ENCODE results near the gene PPP1R12C. TPM values are rescaled to one million over a fixed set of nuclear protein-coding genes. Genes with fewer than 3 reads are reported as not detected.

The PPP1R12C gene
- total and polyA plus RNA-seq, 10 of the 15 experiments (the other 5 are each of a cell fraction or from before 2014, with no cell fraction given): 1.4 to 84.7 (median 20.5) TPM

- TF ChIP-seq, protein P1, sequence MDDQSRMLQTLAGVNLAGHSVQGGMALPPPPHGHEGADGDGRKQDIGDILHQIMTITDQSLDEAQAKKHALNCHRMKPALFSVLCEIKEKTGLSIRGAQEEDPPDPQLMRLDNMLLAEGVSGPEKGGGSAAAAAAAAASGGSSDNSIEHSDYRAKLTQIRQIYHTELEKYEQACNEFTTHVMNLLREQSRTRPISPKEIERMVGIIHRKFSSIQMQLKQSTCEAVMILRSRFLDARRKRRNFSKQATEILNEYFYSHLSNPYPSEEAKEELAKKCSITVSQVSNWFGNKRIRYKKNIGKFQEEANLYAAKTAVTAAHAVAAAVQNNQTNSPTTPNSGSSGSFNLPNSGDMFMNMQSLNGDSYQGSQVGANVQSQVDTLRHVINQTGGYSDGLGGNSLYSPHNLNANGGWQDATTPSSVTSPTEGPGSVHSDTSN (IDR thresholded peaks at IDR 0.05; ENCODE audit: insufficient replicate concordance, low read depth, low read length): no peak
- no peak for TF ChIP-seq RUNX3 (IDR thresholded peaks at IDR 0.05; ENCODE audit: low read length)
- TF ChIP-seq, protein P2, sequence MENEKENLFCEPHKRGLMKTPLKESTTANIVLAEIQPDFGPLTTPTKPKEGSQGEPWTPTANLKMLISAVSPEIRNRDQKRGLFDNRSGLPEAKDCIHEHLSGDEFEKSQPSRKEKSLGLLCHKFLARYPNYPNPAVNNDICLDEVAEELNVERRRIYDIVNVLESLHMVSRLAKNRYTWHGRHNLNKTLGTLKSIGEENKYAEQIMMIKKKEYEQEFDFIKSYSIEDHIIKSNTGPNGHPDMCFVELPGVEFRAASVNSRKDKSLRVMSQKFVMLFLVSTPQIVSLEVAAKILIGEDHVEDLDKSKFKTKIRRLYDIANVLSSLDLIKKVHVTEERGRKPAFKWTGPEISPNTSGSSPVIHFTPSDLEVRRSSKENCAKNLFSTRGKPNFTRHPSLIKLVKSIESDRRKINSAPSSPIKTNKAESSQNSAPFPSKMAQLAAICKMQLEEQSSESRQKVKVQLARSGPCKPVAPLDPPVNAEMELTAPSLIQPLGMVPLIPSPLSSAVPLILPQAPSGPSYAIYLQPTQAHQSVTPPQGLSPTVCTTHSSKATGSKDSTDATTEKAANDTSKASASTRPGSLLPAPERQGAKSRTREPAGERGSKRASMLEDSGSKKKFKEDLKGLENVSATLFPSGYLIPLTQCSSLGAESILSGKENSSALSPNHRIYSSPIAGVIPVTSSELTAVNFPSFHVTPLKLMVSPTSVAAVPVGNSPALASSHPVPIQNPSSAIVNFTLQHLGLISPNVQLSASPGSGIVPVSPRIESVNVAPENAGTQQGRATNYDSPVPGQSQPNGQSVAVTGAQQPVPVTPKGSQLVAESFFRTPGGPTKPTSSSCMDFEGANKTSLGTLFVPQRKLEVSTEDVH (IDR thresholded peaks at IDR 0.05; ENCODE audit: low read depth, partially characterized antibody): no peak
Observed at GRCh38 chr19:55077106-55077505, 40.3 kb downstream of the PPP1R12C start (continued).

DNA sequence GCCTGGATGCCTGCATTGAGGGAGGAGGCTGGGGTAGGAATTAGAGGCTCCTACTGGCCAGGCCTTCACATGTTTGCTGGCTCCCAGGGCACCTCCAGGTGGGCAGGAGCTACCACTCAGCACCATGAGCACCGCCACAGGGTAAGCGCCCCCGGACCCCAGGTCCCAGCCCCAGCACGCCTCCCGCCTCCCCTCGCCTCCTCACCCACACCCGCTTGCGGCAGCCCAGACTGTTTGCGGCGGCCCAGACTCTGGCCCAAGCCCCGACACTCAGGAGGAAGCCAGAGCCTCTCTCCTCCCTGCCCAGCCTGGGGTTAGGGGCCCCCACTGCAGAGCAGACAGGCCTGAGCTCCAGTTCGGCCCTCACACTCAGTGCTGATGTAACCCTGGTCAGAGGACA is 41.1 kb downstream of the PPP1R12C start:
- POLR2A ChIA-PET: no interaction called here
- no peaks in the 10 kb centered on the region for H4K20me1 ChIP-seq (ENCODE audit: control insufficient read depth, insufficient read depth)
- no peaks in the 10 kb centered on the region for H3K27me3 ChIP-seq (replicated peaks in 1 of 2; ENCODE audit: control insufficient read depth in 2 of 2, insufficient read depth in 2 of 2, low read length in 1 of 2)
- TF ChIP-seq LARP7 (IDR thresholded peaks at IDR 0.05) (no peak), TAF1 (IDR thresholded peaks at IDR 0.05; ENCODE audit: borderline replicate concordance, low read depth, low read length) (no peak), EP300 (IDR thresholded peaks at IDR 0.05; ENCODE audit: borderline replicate concordance in 1 of 2, control insufficient read depth in 1 of 2, low read depth in 2 of 2, low read length in 2 of 2) (no peak), CBFB (IDR thresholded peaks at IDR 0.05; ENCODE audit: low read depth) (no peak), STAT1 (conservative IDR thresholded peaks at IDR 0.05) (no peak), ZNF592 (IDR thresholded peaks at IDR 0.05) (no peak), ATF3 (IDR thresholded peaks at IDR 0.05; ENCODE audit: borderline replicate concordance, extremely low read depth, low read depth, low read length) (no peak), CREB1 (IDR thresholded peaks at IDR 0.05; ENCODE audit: low read depth) (no peak)
- TF ChIP-seq, protein P1 (IDR thresholded peaks at IDR 0.05; ENCODE audit: insufficient replicate concordance, low read depth, low read length): no peak
- H3K4me3 ChIP-seq: no peak overlapping the region
- H2AFZ ChIP-seq (ENCODE audit: control insufficient read depth, low read depth, low read length): no peak overlapping the region
- DNase-seq (ENCODE audit: low read depth, low spot score) (no peak), ATAC-seq (no peak), FAIRE-seq (no peak)
- CTCF ChIA-PET: interaction anchor here (1.3 kb wide), 1 partner anchor 12 kb away, joined by 3 read pairs; no protein-coding TSS in a partner anchor
- in situ Hi-C loops (cut with MboI) (no loop called here), intact Hi-C loops (cut with micrococcal nuclease; ENCODE audit: unreplicated experiment) (no loop called here)
- H3K9ac ChIP-seq (ENCODE audit: control insufficient read depth, insufficient read depth, low read length): no peak overlapping the region
- peaks cover 7% of the 10 kb centered on the region; the same call in 1 of the 2 replicates for H3K4me1 ChIP-seq (ENCODE audit: control insufficient read depth, insufficient read depth, low read length)
- no TSS peak for BruUV-seq (replicated peaks)
- no peaks in the 10 kb centered on the region for H3K9me3 ChIP-seq (replicated peaks; ENCODE audit: control insufficient read depth, insufficient read depth, low read length)
- SMC1A ChIA-PET (ENCODE audit: uncharacterized antibody, unreplicated experiment): no interaction called here
- H3K79me2 ChIP-seq (ENCODE audit: control insufficient read depth, insufficient read depth, low read length): no peaks in the 10 kb centered on the region
- H3K4me2 ChIP-seq (ENCODE audit: control insufficient read depth, insufficient read depth): no peak overlapping the region
- H3K27ac ChIP-seq (ENCODE audit: control insufficient read depth, insufficient read depth): no peak overlapping the region
- WGBS (ENCODE audit: insufficient coverage, insufficient replicate concordance, low lambda C conversion rate, missing lambda C conversion rate): 43% methylated on average over 12 of the region's 12 CpGs
- H3K36me3 ChIP-seq (ENCODE audit: control insufficient read depth in 2 of 2, insufficient read depth in 2 of 2, low read length in 1 of 2): no peaks in the 10 kb centered on the region
- RAD21 ChIA-PET (ENCODE audit: unreplicated experiment): no interaction called here
